Right lung (tissue), 10 donors: ENCODE measurements around the gene VTI1B. TPM values are rescaled to one million over a fixed set of nuclear protein-coding genes. Genes with fewer than 3 reads are reported as not detected.
"Not testable (repeated sequence)": the region's sequence is repeated elsewhere in the genome, so short reads cannot be mapped to it uniquely, and the experiment has no call there.

ENCODE experiments used
- DNase-seq, 2 donors: peaks; one replicate each; pipeline ENCODE4 v3.0.0-alpha.2; 2013
- long read RNA-seq, 8 donors: transcript quantifications; one replicate each; lab custom pipeline, GENCODE V29; 2026
- polyA plus RNA-seq, 5 donors: library from polyadenylated mRNA; unstranded; fragments of 120-200 nt; gene quantifications; one replicate each; pipeline versions ENCODE4 v1.2.1 to v1.2.3, GENCODE V29; 2013; ENCODE audit warnings: inconsistent platforms in 1 of 5, low replicate concordance in 1 of 5; ENCODE audit not compliant: insufficient read length in 5 of 5, insufficient read depth in 1 of 5

VTI1B gene
- polyA plus RNA-seq: 10 to 100 TPM; 78.8 to 93.4 (median 85.8) TPM
- long read RNA-seq, donor 1, full-length matches to known transcripts: 33 of 71 reads
- long read RNA-seq, donor 1, partial matches to known transcripts: 38 of 71 reads
- long read RNA-seq, donor 1, other reads (novel, unspliced or antisense): 0 of 71 reads
- long read RNA-seq, donor 2, full-length matches to known transcripts: 25 of 57 reads
- long read RNA-seq, donor 2, partial matches to known transcripts: 32 of 57 reads
- long read RNA-seq, donor 2, other reads (novel, unspliced or antisense): 0 of 57 reads
- long read RNA-seq, donor 3, full-length matches to known transcripts: 24 of 52 reads
- long read RNA-seq, donor 3, partial matches to known transcripts: 28 of 52 reads
- long read RNA-seq, donor 3, other reads (novel, unspliced or antisense): 0 of 52 reads
- long read RNA-seq, donor 4, full-length matches to known transcripts: 8 of 23 reads
- long read RNA-seq, donor 4, partial matches to known transcripts: 15 of 23 reads
- long read RNA-seq, donor 4, other reads (novel, unspliced or antisense): 0 of 23 reads
- long read RNA-seq, donor 5, full-length matches to known transcripts: 27 of 77 reads
- long read RNA-seq, donor 5, partial matches to known transcripts: 50 of 77 reads
- long read RNA-seq, donor 5, other reads (novel, unspliced or antisense): 0 of 77 reads
- long read RNA-seq, donor 6, full-length matches to known transcripts: 37 of 70 reads
- long read RNA-seq, donor 6, partial matches to known transcripts: 33 of 70 reads
- long read RNA-seq, donor 6, other reads (novel, unspliced or antisense): 0 of 70 reads
- long read RNA-seq, donor 7, full-length matches to known transcripts: 25 of 54 reads
- long read RNA-seq, donor 7, partial matches to known transcripts: 29 of 54 reads
- long read RNA-seq, donor 7, other reads (novel, unspliced or antisense): 0 of 54 reads
- long read RNA-seq, donor 8, full-length matches to known transcripts: 10 of 15 reads
- long read RNA-seq, donor 8, partial matches to known transcripts: 5 of 15 reads
- long read RNA-seq, donor 8, other reads (novel, unspliced or antisense): 0 of 15 reads

- peak; percentile 89 to 93 for DNase-seq
Observed at GRCh38 chr14:67674480-67675218, at the start of gene VTI1B. Gene VTI1B, minus strand, starts transcription at chr14:67674632. Its CDS starts 143 bp downstream, at chr14:67674489.

GRCh38 chr14:67722293-67722692 lies 47.9 kb upstream of the VTI1B start:
- peak; percentile 27 to 30 for DNase-seq

- no peak for DNase-seq
Observed at GRCh38 chr14:67721875-67722274, 47.4 kb upstream of the VTI1B start.

GRCh38 chr14:67719866-67720265 lies 45.4 kb upstream of the VTI1B start:
- DNase-seq: no peak

- DNase-seq: not testable (repeated sequence)
Observed at GRCh38 chr14:67719385-67719784, 45.0 kb upstream of the VTI1B start.

GRCh38 chr14:67718265-67718664 lies 43.8 kb upstream of the VTI1B start:
- no peak for DNase-seq

GRCh38 chr14:67717048-67717447 lies 42.6 kb upstream of the VTI1B start:
- no peak for DNase-seq

GRCh38 chr14:67710209-67710608 lies 35.8 kb upstream of the VTI1B start:
- DNase-seq: no peak

- DNase-seq: not testable (repeated sequence)
Observed at GRCh38 chr14:67709796-67710195, 35.4 kb upstream of the VTI1B start.

GRCh38 chr14:67709346-67709745 lies 34.9 kb upstream of the VTI1B start:
- not testable (repeated sequence) for DNase-seq

GRCh38 chr14:67705211-67705610 lies 30.8 kb upstream of the VTI1B start:
- no peak for DNase-seq

GRCh38 chr14:67704484-67705089 lies 30.2 kb upstream of the VTI1B start:
- DNase-seq: peak; percentile 33 to 59

- DNase-seq: no peak
Observed at GRCh38 chr14:67703997-67704396, 29.6 kb upstream of the VTI1B start.

- DNase-seq: not testable (repeated sequence)
Observed at GRCh38 chr14:67701492-67701891, 27.1 kb upstream of the VTI1B start, which contains the start of gene RDH12. Gene RDH12, plus strand, starts transcription at chr14:67701886. Its CDS starts 20,757 bp downstream, at chr14:67722643.

GRCh38 chr14:67698179-67698578 lies 23.7 kb upstream of the VTI1B start:
- no peak for DNase-seq

- DNase-seq: no peak
Observed at GRCh38 chr14:67697006-67697405, 22.6 kb upstream of the VTI1B start.

- DNase-seq: peak; percentile 84 to 86
Observed at GRCh38 chr14:67695394-67695949, 21.0 kb upstream of the VTI1B start, which contains the start of gene RDH11. Gene RDH11, minus strand, starts transcription at chr14:67695764. Its CDS starts 61 bp downstream, at chr14:67695703.

GRCh38 chr14:67694791-67695393 lies 20.5 kb upstream of the VTI1B start:
- DNase-seq: peak; percentile 48 to 49

GRCh38 chr14:67690011-67690410 lies 15.6 kb upstream of the VTI1B start:
- no peak for DNase-seq

- DNase-seq: no peak
Observed at GRCh38 chr14:67683842-67684241, 9.4 kb upstream of the VTI1B start.
